T-helper 17 cell (primary cell): Measurements from ENCODE around the gene CACNA2D3. TPM values are rescaled to one million over a fixed set of nuclear protein-coding genes. Genes with fewer than 3 reads are reported as not detected.
"Not testable (repeated sequence)": the region's sequence is repeated elsewhere in the genome, so short reads cannot be mapped to it uniquely, and the experiment has no call there.

Experiments
- ATAC-seq: fragments of 150-1000 bp; cut with Tn5 transposase; 2 replicates; pipeline ENCODE4 v1.10.0; 2021; ENCODE audit warnings: mild to moderate bottlenecking, moderate library complexity
- DNase-seq, 3 donors: peaks; one replicate each; pipeline versions ENCODE4 v3.0.0 to v3.0.0-alpha.2; 2020 to 2021
- H3K9me3 ChIP-seq: one replicate; pipeline ENCODE4 v1.7.0; 2013; ENCODE audit warnings: low read length, mild to moderate bottlenecking; ENCODE audit not compliant: control insufficient read depth, poor library complexity, severe bottlenecking
- H3K27ac Mint-ChIP-seq: one replicate; pipeline ENCODE4 v1.8.0; 2022; ENCODE audit warnings: mild to moderate bottlenecking, moderate library complexity, mixed read lengths
- H3K27me3 Mint-ChIP-seq: one replicate; pipeline ENCODE4 v1.8.0; 2022; ENCODE audit warnings: mixed read lengths
- H3K36me3 Mint-ChIP-seq: one replicate; pipeline ENCODE4 v1.8.0; 2022; ENCODE audit warnings: low read depth, mixed read lengths
- H3K4me1 Mint-ChIP-seq: one replicate; pipeline ENCODE4 v1.8.0; 2022; ENCODE audit warnings: mild to moderate bottlenecking, mixed read lengths
- H3K4me3 Mint-ChIP-seq: one replicate; pipeline ENCODE4 v1.8.0; 2022; ENCODE audit warnings: mild to moderate bottlenecking, moderate library complexity, mixed read lengths
- total RNA-seq, 4 donors: library from RNA in 2 of 4; stranded (reverse) in 2 of 4; gene quantifications; one replicate each; pipeline ENCODE4 v1.2.3 and lab custom pipeline; 2022 to 2026

Gene CACNA2D3
- total RNA-seq, 2 donors from 2014 or later = 0.08 TPM; not detected in 1

- H3K9me3 ChIP-seq = no peaks in the 10 kb centered on the region
Observed at GRCh38 chr3:55074796-55075195, 952.4 kb downstream of the CACNA2D3 start.

GRCh38 chr3:55075846-55076245, 953.5 kb downstream of the CACNA2D3 start:
- DNase-seq = no peak
- Mint-ChIP-seq H3K27me3 (no peaks in the 10 kb centered on the region), H3K36me3 (no peaks in the 10 kb centered on the region), H3K4me1 (no peaks in the 10 kb centered on the region), H3K4me3 (no peak overlapping the region), H3K27ac (no peak overlapping the region)
- H3K9me3 ChIP-seq = no peaks in the 10 kb centered on the region
- no peak for ATAC-seq

More at GRCh38 chr3:55074796-55075195, 952.4 kb downstream of the CACNA2D3 start:
- DNase-seq (no peak), ATAC-seq (no peak)
- Mint-ChIP-seq H3K4me1 (no peaks in the 10 kb centered on the region), H3K4me3 (no peak overlapping the region), H3K27me3 (no peaks in the 10 kb centered on the region), H3K36me3 (no peaks in the 10 kb centered on the region), H3K27ac (no peak overlapping the region)

- DNase-seq (no peak), ATAC-seq (no peak)
- Mint-ChIP-seq H3K4me1 (no peaks in the 10 kb centered on the region), H3K27ac (no peak overlapping the region), H3K27me3 (no peaks in the 10 kb centered on the region), H3K4me3 (no peak overlapping the region), H3K36me3 (no peaks in the 10 kb centered on the region)
- no peaks in the 10 kb centered on the region for H3K9me3 ChIP-seq
Observed at GRCh38 chr3:55077726-55078125, 955.4 kb downstream of the CACNA2D3 start.

- ATAC-seq (no peak), DNase-seq (no peak)
- Mint-ChIP-seq H3K27ac (no peak overlapping the region), H3K36me3 (no peaks in the 10 kb centered on the region), H3K27me3 (no peaks in the 10 kb centered on the region), H3K4me1 (no peaks in the 10 kb centered on the region), H3K4me3 (no peak overlapping the region)
- H3K9me3 ChIP-seq = no peaks in the 10 kb centered on the region
Observed at GRCh38 chr3:55078876-55079275, 956.5 kb downstream of the CACNA2D3 start.

GRCh38 chr3:55085231-55085630, 962.9 kb downstream of the CACNA2D3 start:
- Mint-ChIP-seq H3K27me3 (no peaks in the 10 kb centered on the region), H3K4me3 (no peak overlapping the region), H3K4me1 (no peaks in the 10 kb centered on the region), H3K36me3 (no peaks in the 10 kb centered on the region), H3K27ac (no peak overlapping the region)
- ATAC-seq (no peak), DNase-seq (no peak)
- no peaks in the 10 kb centered on the region for H3K9me3 ChIP-seq

- H3K4me1 Mint-ChIP-seq = no peaks in the 10 kb centered on the region
- no peak for ATAC-seq
- no peaks in the 10 kb centered on the region for H3K9me3 ChIP-seq
- no peaks in the 10 kb centered on the region for H3K27me3 Mint-ChIP-seq
- no peak for DNase-seq
- H3K27ac Mint-ChIP-seq = no peak overlapping the region
- H3K36me3 Mint-ChIP-seq = no peaks in the 10 kb centered on the region
- H3K4me3 Mint-ChIP-seq = no peak overlapping the region
Observed at GRCh38 chr3:55089211-55089610, 966.9 kb downstream of the CACNA2D3 start.

- Mint-ChIP-seq H3K4me3 (no peak overlapping the region), H3K36me3 (no peaks in the 10 kb centered on the region), H3K27me3 (no peaks in the 10 kb centered on the region), H3K4me1 (no peaks in the 10 kb centered on the region), H3K27ac (no peak overlapping the region)
- no peaks in the 10 kb centered on the region for H3K9me3 ChIP-seq
- ATAC-seq (no peak), DNase-seq (no peak)
Observed at GRCh38 chr3:55090291-55090690, 967.9 kb downstream of the CACNA2D3 start.

- DNase-seq (no peak), ATAC-seq (no peak)
- no peaks in the 10 kb centered on the region for H3K9me3 ChIP-seq
- H3K27ac Mint-ChIP-seq = no peak overlapping the region
- no peak overlapping the region for H3K4me3 Mint-ChIP-seq
- no peaks in the 10 kb centered on the region for H3K36me3 Mint-ChIP-seq
- H3K4me1 Mint-ChIP-seq = no peaks in the 10 kb centered on the region
- no peaks in the 10 kb centered on the region for H3K27me3 Mint-ChIP-seq
Observed at GRCh38 chr3:55090746-55091145, 968.4 kb downstream of the CACNA2D3 start.

- H3K27me3 Mint-ChIP-seq = no peaks in the 10 kb centered on the region
- no peaks in the 10 kb centered on the region for H3K9me3 ChIP-seq
- H3K36me3 Mint-ChIP-seq = no peaks in the 10 kb centered on the region
- no peak overlapping the region for H3K4me3 Mint-ChIP-seq
- H3K27ac Mint-ChIP-seq = no peak overlapping the region
- ATAC-seq = no peak
- no peak for DNase-seq
- H3K4me1 Mint-ChIP-seq = no peaks in the 10 kb centered on the region
Observed at GRCh38 chr3:55091381-55092225, 969.3 kb downstream of the CACNA2D3 start.

- no peaks in the 10 kb centered on the region for H3K36me3 Mint-ChIP-seq
- H3K4me3 Mint-ChIP-seq = no peak overlapping the region
- H3K9me3 ChIP-seq = no peaks in the 10 kb centered on the region
- H3K27ac Mint-ChIP-seq = no peak overlapping the region
- H3K27me3 Mint-ChIP-seq = no peaks in the 10 kb centered on the region
- H3K4me1 Mint-ChIP-seq = no peaks in the 10 kb centered on the region
- no peak for DNase-seq
- ATAC-seq = no peak
Observed at GRCh38 chr3:55094676-55095075, 972.3 kb downstream of the CACNA2D3 start.

- H3K4me1 Mint-ChIP-seq = no peaks in the 10 kb centered on the region
- no peak overlapping the region for H3K27ac Mint-ChIP-seq
- no peaks in the 10 kb centered on the region for H3K36me3 Mint-ChIP-seq
- no peaks in the 10 kb centered on the region for H3K9me3 ChIP-seq
- DNase-seq (no peak), ATAC-seq (no peak)
- no peaks in the 10 kb centered on the region for H3K27me3 Mint-ChIP-seq
- no peak overlapping the region for H3K4me3 Mint-ChIP-seq
Observed at GRCh38 chr3:55097441-55097840, 975.1 kb downstream of the CACNA2D3 start.

GRCh38 chr3:55105647-55106046, 983.3 kb downstream of the CACNA2D3 start:
- ATAC-seq = no peak
- Mint-ChIP-seq H3K27ac (no peak overlapping the region), H3K36me3 (no peaks in the 10 kb centered on the region), H3K27me3 (no peaks in the 10 kb centered on the region), H3K4me3 (no peak overlapping the region), H3K4me1 (no peaks in the 10 kb centered on the region)
- H3K9me3 ChIP-seq = no peaks in the 10 kb centered on the region
- DNase-seq = no peak

- no peaks in the 10 kb centered on the region for H3K27me3 Mint-ChIP-seq
- no peaks in the 10 kb centered on the region for H3K4me1 Mint-ChIP-seq
- no peak overlapping the region for H3K4me3 Mint-ChIP-seq
- ATAC-seq (no peak), DNase-seq (no peak)
- H3K36me3 Mint-ChIP-seq = no peaks in the 10 kb centered on the region
- no peak overlapping the region for H3K27ac Mint-ChIP-seq
- H3K9me3 ChIP-seq = no peaks in the 10 kb centered on the region
Observed at GRCh38 chr3:55107187-55107586, 984.8 kb downstream of the CACNA2D3 start.

- DNase-seq, H3K27me3 Mint-ChIP-seq, H3K4me1 Mint-ChIP-seq, H3K27ac Mint-ChIP-seq, H3K4me3 Mint-ChIP-seq, H3K9me3 ChIP-seq, H3K36me3 Mint-ChIP-seq, ATAC-seq: not testable (repeated sequence)
Observed at GRCh38 chr3:55111906-55112305, 989.6 kb downstream of the CACNA2D3 start.
